Measurements from ENCODE around the gene ISLR2. TPM values are rescaled to one million over a fixed set of nuclear protein-coding genes. Genes with fewer than 3 reads are reported as not detected.

Gene ISLR2
- total RNA-seq, 1 experiment from 2014 or later, result 0.05 TPM

DNA sequence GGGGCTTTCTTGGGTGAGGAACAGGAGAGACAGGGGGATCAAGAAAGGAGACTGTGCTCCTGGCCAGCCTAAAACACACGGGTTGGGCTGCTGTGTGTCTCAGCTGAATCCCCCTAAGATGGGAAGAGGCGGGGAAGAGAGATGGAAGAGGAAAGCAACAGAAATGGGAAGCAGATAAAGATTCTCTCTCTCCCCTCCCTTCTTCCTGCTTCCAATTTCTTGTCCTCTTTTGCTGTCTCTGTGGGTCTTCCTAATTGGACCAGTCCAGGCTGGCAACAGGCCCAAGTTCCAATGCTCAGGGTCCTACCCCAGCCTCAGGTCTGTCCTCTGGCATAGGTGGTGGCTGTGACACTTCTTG is 7.1 kb downstream of the ISLR2 start:
- TF ChIP-seq SRF (IDR thresholded peaks at IDR 0.05; ENCODE audit: low read depth), result no peak
- H3K4me2 ChIP-seq (ENCODE audit: low read length), result no peak overlapping the region

DNA sequence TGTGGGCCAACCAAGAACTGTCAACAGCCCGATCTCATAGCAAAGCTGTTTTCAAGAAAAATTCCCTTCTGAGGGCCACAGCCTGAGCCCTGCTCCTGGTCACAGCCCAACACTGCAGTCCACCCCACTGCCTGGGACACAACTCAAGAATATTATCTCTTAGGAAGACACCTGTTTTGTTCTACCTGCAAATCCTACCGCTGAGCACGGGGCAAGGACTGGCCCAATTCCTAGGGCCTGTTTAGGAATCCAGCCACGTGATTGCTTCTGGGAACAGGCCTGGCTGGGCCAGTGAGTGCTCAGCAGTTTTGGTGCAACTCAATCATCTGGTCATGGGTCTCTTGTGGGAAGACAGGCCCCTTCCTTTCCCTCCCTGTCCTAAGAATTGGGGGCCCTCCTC is 8.3 kb downstream of the ISLR2 start:
- no peaks in the 10 kb centered on the region for H3K4me1 ChIP-seq (ENCODE audit: control insufficient read depth in 1 of 2, insufficient read depth in 2 of 2, low read length in 2 of 2)
- no peaks in the 10 kb centered on the region for H3K9me3 ChIP-seq (ENCODE audit: control insufficient read depth in 1 of 2, insufficient read depth in 1 of 2, low read depth in 1 of 2, low read length in 2 of 2)
- no peaks in the 10 kb centered on the region for H3K9me2 ChIP-seq (ENCODE audit: insufficient read depth)
- H3K36me3 ChIP-seq (ENCODE audit: control insufficient read depth in 1 of 2, insufficient read depth in 2 of 2, low read length in 2 of 2), result no peaks in the 10 kb centered on the region
- no peak overlapping the region for H2AFZ ChIP-seq (ENCODE audit: low read depth, low read length, poor library complexity, severe bottlenecking)
- H3K9ac ChIP-seq (ENCODE audit: low read length), result no peak overlapping the region
- no TSS peak for BruUV-seq (replicated peaks)
- ChIA-PET RAD21 (ENCODE audit: low non-redundant PET in 1 of 2, low total read pairs in 2 of 2, uncharacterized antibody in 2 of 2, unreplicated experiment in 2 of 2) (no interaction called here), CTCF (interaction anchor here (1.3 kb wide), 1 partner anchor 169 kb away, joined by 4 read pairs; no protein-coding TSS in a partner anchor), POLR2A (no interaction called here)
- DNase-seq (ENCODE audit: low read depth, low spot score) (no peak), ATAC-seq (no peak)
- H3K4me2 ChIP-seq (ENCODE audit: low read length), result no peak overlapping the region
- no peaks in the 10 kb centered on the region for H3K79me2 ChIP-seq (ENCODE audit: insufficient read depth, low read length)
- no peak overlapping the region for H3K27ac ChIP-seq (ENCODE audit: low read depth, low read length)
- no peak overlapping the region for H3K4me3 ChIP-seq (replicated peaks in 1 of 2; ENCODE audit: low read depth in 1 of 2, low read length in 2 of 2)
- no peak for TF ChIP-seq FOSL1 (IDR thresholded peaks at IDR 0.05; ENCODE audit: low read depth)
- no peak for TF ChIP-seq POLR2A (IDR thresholded peaks at IDR 0.05; ENCODE audit: borderline replicate concordance, extremely low read depth, insufficient read depth, insufficient read length)
- no peak for TF ChIP-seq SIN3A (IDR thresholded peaks at IDR 0.05; ENCODE audit: low read depth)
- TF ChIP-seq, protein P1, sequence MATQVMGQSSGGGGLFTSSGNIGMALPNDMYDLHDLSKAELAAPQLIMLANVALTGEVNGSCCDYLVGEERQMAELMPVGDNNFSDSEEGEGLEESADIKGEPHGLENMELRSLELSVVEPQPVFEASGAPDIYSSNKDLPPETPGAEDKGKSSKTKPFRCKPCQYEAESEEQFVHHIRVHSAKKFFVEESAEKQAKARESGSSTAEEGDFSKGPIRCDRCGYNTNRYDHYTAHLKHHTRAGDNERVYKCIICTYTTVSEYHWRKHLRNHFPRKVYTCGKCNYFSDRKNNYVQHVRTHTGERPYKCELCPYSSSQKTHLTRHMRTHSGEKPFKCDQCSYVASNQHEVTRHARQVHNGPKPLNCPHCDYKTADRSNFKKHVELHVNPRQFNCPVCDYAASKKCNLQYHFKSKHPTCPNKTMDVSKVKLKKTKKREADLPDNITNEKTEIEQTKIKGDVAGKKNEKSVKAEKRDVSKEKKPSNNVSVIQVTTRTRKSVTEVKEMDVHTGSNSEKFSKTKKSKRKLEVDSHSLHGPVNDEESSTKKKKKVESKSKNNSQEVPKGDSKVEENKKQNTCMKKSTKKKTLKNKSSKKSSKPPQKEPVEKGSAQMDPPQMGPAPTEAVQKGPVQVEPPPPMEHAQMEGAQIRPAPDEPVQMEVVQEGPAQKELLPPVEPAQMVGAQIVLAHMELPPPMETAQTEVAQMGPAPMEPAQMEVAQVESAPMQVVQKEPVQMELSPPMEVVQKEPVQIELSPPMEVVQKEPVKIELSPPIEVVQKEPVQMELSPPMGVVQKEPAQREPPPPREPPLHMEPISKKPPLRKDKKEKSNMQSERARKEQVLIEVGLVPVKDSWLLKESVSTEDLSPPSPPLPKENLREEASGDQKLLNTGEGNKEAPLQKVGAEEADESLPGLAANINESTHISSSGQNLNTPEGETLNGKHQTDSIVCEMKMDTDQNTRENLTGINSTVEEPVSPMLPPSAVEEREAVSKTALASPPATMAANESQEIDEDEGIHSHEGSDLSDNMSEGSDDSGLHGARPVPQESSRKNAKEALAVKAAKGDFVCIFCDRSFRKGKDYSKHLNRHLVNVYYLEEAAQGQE (IDR thresholded peaks at IDR 0.05; ENCODE audit: low read depth), result no peak
- TF ChIP-seq ZBTB33 (IDR thresholded peaks at IDR 0.05; ENCODE audit: extremely low read depth, insufficient replicate concordance, low read length), result no peak
- TF ChIP-seq EZH2 (IDR thresholded peaks at IDR 0.05), result no peak
- TF ChIP-seq, protein P2, sequence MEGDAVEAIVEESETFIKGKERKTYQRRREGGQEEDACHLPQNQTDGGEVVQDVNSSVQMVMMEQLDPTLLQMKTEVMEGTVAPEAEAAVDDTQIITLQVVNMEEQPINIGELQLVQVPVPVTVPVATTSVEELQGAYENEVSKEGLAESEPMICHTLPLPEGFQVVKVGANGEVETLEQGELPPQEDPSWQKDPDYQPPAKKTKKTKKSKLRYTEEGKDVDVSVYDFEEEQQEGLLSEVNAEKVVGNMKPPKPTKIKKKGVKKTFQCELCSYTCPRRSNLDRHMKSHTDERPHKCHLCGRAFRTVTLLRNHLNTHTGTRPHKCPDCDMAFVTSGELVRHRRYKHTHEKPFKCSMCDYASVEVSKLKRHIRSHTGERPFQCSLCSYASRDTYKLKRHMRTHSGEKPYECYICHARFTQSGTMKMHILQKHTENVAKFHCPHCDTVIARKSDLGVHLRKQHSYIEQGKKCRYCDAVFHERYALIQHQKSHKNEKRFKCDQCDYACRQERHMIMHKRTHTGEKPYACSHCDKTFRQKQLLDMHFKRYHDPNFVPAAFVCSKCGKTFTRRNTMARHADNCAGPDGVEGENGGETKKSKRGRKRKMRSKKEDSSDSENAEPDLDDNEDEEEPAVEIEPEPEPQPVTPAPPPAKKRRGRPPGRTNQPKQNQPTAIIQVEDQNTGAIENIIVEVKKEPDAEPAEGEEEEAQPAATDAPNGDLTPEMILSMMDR (IDR thresholded peaks at IDR 0.05 in 2 of 3, conservative IDR thresholded peaks at IDR 0.05 in 1 of 3; ENCODE audit: borderline replicate concordance in 1 of 3, insufficient read depth in 1 of 3, low read depth in 2 of 3, low read length in 2 of 3), result no peak
- intact Hi-C loops (cut with micrococcal nuclease), result no loop called here
- no peaks in the 10 kb centered on the region for H3K27me3 ChIP-seq (ENCODE audit: insufficient read depth, low read length)
- H4K20me1 ChIP-seq (ENCODE audit: insufficient read depth), result no peaks in the 10 kb centered on the region

More for the DNA sequence above, 7.1 kb downstream of the ISLR2 start:
- no peaks in the 10 kb centered on the region for H3K79me2 ChIP-seq (ENCODE audit: insufficient read depth, low read length)
- H3K4me3 ChIP-seq (replicated peaks in 1 of 2; ENCODE audit: low read depth in 1 of 2, low read length in 2 of 2), result no peak overlapping the region
- no peak overlapping the region for H3K27ac ChIP-seq (ENCODE audit: low read depth, low read length)
- CTCF ChIA-PET, result no interaction called here
- ATAC-seq (no peak), DNase-seq (ENCODE audit: low read depth, low spot score) (no peak)
- POLR2A ChIA-PET, result no interaction called here
- no peaks in the 10 kb centered on the region for H3K27me3 ChIP-seq (ENCODE audit: insufficient read depth, low read length)
- H2AFZ ChIP-seq (ENCODE audit: low read depth, low read length, poor library complexity, severe bottlenecking), result no peak overlapping the region
- intact Hi-C loops (cut with micrococcal nuclease), result no loop called here
- RAD21 ChIA-PET (ENCODE audit: low non-redundant PET in 1 of 2, low total read pairs in 2 of 2, uncharacterized antibody in 2 of 2, unreplicated experiment in 2 of 2), result no interaction called here
- H3K9me2 ChIP-seq (ENCODE audit: insufficient read depth), result no peaks in the 10 kb centered on the region
- no TSS peak for BruUV-seq (replicated peaks)
- H3K9me3 ChIP-seq (ENCODE audit: control insufficient read depth in 1 of 2, insufficient read depth in 1 of 2, low read depth in 1 of 2, low read length in 2 of 2), result no peaks in the 10 kb centered on the region
- H4K20me1 ChIP-seq (ENCODE audit: insufficient read depth), result no peaks in the 10 kb centered on the region
- no peaks in the 10 kb centered on the region for H3K36me3 ChIP-seq (ENCODE audit: control insufficient read depth in 1 of 2, insufficient read depth in 2 of 2, low read length in 2 of 2)
- H3K9ac ChIP-seq (ENCODE audit: low read length), result no peak overlapping the region
- H3K4me1 ChIP-seq (ENCODE audit: control insufficient read depth in 1 of 2, insufficient read depth in 2 of 2, low read length in 2 of 2), result no peaks in the 10 kb centered on the region
